Right kidney (tissue), 1 donor: ENCODE measurements around the gene CCDC167.
"Not testable (repeated sequence)": the region's sequence is repeated elsewhere in the genome, so short reads cannot be mapped to it uniquely, and the experiment has no call there.

Source experiments
- DNase-seq: peaks from one replicate; pipeline ENCODE4 v3.0.0-alpha.2; 2016

CCDC167 gene

DNA sequence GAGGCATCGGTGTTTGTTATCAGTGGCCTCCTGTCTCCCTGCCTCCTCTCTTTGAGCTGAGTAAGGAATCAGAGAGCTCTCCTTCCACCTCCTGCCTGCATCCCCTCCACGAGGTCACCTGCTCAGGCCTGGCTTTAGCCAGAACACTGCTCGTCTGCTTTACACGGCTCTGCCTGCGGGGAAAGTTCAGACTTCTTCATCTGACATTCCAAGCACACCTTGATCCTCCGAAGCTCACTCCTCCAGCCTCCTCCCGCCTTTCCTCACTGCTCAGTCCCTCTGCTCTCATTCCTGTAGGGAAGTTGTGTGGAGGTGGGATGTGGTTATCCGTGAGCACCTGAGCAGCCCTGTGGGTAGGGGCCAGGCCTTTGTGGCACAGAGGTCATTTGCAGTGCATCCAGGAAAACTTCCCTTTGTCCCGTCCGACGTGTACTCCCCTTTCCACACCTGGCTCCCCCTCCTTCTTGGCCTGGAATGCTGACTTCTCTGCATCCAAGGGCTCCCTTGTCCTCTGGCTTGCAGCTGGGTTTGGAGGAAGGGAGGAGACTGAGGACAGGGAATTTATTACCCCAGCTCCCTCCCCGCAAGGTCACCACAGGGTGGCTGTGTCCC lies 12.8 kb upstream of the CCDC167 start:
- no peak for DNase-seq

DNA sequence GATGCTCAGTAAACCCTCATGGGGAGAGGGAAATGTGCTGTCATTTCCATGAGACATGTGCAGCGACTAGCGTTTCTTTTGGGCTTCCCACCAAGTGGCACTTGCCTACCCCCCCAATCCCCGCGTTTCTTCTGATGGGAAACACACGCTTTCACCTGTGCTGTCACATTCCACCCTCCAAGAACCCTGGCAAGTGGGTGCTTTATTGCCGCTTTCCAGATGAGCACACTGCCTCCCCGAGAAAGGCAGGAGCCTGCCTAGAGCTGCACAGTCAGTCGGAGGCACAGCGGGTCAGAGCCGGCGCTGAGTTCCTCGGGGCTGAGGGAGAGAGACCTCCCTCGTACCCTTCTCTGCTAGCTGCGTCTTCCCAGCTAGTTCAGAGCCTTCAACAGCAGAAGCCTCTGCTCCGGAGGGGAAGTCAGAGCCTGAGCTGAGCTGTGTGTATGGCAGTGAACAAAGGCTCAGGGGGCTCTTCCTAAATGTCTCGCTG lies 12.3 kb upstream of the CCDC167 start:
- no peak for DNase-seq

DNA sequence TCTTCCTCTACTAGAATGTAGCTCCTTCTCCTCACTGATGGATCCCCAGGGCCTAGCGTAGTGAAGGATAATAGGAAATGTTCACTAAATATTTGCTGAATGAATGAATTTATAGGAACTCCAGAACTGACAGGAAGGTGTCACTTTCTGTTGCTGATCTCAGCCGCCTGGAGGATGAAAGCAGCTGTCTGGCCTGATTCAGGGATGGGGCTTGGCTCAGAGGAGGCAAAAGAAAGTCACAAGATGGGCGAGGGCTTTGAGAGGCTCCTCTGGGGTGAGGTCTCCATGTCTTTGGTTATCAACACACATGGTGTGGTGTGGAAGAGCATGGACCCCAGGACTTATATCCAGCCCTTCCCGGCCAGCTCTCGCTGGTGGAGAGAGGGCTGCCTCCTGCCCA lies 11.5 kb upstream of the CCDC167 start:
- DNase-seq: no peak

DNA sequence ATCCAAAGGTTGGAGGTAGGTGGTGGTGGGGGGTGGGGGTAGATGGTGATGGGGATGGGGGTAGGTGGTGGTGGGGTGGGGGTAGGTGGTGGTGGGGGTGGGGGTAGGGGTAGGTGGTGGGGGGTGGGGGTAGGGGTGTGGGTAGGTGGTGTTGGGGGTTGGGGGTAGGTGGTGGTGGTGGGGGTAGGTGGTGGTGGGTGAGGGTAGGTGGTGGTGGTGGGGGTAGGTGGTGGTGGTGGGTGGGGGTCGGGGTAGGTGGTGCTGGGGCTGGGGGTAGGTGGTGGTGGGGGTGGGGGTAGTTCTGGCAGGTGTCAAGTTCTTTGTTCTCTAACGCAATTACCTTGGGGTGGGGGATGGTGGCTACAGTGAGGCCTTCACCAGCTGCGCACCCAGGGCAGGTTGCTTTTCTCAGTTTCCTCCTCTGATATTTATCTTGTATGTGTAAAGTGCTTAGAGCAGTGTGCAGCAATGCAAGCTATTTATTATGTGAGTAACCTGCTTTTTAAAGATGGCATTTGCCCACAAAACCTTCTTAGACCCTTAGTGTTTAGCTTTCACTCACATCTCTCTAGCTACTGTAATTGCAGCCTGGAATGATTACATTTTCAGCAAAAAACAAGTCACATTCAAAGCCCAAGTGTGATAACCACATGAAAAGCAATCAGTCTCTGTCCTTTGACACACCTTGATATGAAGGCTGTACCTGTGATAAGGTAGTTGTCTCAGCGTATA lies 8.2 kb upstream of the CCDC167 start:
- no peak for DNase-seq

DNA sequence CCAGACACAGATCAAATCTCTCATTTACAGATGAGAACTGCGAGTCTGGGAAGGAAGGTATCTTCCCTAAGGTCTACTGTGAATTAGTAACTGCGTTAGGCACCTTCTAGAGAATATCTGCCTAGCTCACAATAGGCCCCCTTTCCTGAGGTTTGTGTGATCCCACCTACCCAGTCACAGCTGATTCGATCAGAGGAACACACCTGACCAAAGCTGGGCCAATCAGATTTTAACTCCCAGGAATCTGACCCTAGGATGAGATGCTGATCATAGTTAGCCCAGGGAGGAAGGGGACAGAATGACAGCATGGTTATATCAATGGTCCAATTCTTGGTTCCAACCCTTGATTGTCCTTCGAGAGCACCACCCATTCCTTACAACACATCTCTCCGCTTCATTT lies 7.4 kb upstream of the CCDC167 start:
- no peak for DNase-seq

DNA sequence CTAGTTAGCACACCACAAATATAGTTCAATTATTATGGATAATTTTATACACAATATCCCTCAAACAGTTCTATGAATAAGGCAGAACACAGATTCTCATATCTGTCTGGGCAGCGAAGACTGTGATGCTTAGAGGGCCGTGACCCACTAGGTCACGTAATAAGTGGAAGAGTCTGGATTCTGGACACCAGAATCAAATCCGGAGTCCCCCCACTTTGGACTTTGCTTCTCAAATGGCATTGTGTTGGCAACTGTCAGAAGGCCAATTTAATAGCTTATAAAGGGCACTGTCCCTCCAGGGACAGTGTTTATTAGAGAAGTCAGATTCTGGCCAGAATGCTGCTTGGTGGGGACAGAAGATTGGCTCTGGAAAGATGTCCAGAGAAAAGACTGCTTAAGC lies 6.8 kb upstream of the CCDC167 start:
- DNase-seq: no peak

DNA sequence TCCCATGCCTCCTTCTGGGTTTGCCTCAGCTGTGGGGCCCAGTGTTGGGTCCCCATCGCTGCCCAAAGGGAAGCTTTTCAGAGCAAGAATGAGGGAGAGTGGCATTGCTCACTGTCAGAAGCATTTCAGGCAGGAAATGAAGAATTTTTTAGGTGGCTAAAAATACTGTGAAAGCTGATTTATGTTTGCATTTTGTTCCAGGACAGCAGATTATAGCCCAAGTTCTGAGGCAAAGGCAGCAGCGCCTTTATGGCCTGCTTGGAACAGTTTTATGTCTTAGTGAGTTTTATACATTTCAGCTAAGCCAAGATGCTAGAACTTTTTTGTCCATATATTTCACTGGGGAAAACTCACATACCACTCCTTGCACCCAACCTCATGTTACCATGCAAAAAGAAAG lies 4.3 kb upstream of the CCDC167 start:
- no peak for DNase-seq

DNA sequence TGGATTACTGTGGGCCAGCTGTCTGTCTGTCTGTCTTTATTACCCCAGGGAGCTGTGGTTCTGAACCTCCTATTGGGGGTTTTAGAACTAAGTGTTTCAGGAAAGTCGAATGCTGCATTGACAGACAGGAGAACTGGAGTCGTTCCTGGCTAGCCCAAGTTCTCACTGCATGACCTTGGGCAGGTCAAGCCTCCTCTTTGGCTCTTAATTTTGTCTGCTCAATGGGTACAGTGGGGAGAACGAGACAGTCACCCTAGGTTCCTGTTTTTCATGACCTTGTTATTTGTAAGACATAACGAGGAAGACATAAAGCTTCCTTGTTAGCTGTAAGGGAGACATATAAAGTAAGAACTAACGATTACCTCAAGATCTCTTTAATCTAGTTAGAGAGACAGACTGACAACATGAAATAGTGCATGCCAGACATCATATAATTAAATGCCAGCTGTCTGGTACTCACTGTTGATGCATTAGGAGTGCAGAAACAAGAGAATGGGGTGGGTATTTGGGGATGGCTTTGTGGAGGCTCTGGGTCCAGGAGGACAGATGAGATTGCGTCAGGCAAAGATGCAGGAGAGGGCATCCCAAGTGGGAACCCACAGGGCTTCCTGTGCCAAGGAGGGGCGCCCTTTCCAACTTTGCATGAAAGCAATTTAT lies 3.7 kb upstream of the CCDC167 start:
- no peak for DNase-seq

DNA sequence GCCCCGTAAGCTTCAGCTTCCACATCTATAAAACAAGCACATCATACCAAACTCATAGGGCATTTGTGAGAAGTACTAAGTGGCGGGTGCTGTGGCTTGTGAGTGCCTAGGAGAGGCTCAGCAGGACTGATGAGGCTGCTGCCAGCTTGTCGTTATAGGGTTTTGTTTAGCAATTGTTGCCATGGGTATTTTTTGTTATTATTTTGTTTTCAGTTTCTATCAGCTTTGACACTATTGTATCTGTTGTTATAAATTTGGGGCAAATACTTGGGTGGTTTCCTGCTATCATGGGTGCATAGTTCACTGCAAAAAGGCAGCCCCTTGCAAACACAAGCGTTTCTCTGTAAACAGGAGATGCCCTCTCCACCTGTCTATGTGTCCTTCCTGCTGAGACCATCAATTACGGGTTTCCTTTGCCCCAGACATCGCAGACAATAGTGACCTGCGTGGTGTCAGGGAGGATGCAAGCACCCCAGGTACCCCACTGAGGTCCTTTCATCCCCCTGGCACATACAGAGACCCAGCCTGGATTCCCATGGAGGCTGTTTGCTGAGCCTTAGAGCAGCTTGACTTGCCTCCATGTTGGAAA lies 3.1 kb upstream of the CCDC167 start:
- no peak for DNase-seq

DNA sequence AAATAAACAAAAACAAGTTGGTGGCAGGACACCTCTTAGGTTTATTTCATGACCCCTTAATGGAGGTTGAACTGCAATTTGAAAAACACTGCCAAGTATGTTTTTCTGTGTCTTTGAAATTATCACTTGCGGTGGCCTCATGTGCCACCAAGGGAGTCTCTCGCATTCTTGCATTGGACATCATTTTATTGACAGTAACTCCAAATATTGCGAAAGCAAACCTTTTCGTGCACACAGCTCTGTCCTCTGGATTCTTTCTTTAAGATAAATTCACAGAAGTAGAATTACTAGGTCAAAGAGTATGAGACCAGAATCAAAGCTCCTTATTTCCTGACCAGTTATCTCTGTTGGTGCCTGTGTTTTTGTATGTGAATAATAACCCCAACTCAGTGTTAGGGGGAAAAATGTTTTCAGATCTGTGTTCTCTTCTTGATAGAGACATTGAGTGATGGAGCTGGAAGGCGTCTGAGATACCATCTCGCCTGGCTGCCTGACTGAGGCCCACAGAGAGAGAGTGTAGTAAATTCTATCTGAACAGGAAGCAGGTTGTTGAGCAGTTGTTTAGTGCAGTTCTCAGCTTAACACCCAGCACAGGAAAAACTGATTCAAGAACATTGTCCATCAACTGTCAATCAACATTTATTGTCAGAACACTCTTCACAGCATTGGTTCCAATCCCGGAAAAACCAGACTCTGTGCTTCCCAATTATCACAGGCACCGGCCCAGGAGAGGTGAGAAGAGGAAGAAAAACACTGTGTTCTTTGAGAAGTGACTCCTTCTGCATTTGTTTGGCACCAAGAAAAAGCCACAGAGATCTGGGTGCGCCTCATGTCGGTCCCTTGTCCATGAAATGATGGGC lies 2.2 kb upstream of the CCDC167 start:
- DNase-seq: no peak

DNA sequence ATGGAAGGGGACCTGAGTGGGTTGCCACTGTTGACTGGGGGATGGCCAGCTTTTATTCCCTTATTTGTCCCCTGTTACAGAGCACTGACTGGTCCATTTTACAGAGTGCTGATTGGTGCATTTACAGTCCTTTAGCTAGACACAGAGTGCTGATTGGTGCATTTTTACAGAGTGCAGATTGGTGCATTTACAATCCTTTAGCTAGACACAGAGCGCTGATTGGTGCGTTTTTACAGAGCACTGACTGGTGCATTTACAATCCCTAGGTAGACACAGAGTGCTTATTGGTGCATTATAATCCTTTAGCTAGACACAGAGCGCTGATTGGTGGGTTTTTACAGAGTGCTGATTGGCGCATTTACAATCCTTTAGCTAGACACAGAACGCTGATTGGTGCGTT lies 1.2 kb upstream of the CCDC167 start:
- DNase-seq: not testable (repeated sequence)

DNA sequence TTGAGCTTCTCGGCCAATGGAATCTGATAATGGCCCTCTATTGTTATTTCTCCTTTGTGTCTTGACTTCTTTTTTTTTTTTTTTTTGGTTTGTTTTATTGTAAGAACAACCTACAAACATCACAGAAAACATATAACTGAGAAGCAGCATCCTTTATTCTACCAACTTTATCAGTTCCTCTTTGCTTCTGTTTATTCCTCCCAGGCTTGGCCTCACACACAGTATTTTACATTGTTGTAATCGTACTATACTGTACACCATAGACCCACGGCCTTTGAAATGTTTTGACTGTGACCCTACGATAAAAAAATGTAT lies 558 bp upstream of the CCDC167 start:
- no peak for DNase-seq

DNA sequence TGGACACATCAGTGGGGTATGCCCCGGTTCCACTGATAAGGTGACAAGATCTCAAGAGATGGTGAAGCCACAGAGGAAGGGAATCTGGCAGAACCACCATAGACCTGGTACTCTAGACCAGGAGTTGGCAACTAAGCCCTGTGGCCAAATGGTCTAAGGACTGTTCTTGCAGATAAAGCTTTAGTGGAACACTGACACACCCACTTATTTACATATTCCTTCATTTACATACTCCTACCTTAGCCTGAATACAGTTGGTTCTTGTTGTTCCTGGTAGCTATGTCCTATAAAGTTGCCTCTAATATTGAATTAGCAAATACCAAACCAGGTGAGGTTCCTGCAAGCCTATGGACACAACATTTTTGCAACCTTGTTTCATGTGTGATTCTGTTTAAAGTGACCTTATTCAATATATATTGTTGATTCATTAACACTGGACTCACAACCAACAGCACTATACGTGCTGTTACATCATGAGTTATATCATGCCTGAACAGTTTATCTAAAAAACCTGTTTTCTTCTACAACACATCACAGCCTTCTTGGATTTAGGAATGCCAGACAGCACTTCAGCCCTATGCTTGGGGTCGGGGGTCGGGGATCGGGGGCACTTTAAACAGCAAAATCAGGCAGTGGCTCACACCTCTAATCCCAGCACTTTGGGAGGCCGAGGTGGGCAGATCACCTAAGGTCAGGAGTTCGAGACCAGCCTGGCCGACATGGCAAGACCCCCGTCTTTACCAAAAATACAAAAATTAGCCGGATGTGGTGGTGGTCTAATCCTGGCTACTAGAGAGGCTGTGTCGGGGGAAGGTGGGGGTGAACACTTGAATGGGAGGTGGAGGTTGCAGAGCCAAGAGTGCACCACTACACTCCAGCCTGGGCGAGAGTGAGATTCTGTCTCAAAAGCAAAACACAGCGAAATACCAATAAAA lies 2.5 kb downstream of the CCDC167 start:
- no peak for DNase-seq

DNA sequence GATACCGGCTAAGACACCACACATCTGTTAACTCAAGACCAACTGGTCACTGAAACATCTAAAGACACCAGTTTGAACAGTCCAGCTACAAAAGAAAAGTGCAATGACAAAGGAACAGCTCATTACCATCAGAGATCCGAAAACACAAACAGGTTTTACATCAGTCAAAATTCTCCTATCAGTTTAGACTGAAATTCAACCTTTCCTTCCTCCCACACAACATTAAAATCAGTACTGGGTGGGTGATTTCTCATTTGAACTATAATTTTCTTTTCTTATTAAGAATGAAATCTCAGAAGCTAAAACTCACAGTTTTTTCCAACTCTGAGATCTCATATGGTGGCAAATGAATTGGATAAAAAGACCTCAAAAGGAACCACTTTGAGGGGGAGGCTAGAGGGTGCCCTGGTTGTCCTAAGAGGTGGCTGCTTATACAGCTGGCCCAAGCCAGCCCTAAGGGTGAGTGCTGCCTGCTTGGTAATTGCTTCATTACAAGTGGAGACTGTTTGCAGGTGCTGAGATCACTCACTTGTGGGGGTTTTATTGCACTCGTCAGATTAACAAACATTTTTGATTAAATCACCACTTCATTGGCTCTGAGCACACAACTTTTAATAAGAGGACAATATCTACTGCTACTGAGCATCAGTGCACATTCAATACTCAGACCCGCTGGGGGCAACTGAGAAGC lies 4.3 kb downstream of the CCDC167 start:
- no peak for DNase-seq

DNA sequence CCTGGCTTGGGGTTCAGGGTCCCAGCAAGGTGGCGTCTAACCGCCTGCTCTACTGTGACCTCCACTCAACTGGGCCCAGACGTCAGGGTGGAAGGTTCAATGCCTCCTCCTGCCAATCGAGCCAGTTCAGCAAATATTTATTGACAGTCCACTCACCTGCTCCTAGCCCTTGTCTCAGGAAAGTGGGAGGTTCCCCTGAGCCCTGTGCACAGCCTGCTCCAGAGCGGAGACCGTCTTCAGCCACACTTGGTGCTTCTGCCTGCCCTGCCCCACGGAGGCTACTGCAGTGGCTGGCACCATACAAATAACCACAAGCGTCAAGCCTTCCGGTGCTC lies 6.1 kb downstream of the CCDC167 start:
- no peak for DNase-seq

DNA sequence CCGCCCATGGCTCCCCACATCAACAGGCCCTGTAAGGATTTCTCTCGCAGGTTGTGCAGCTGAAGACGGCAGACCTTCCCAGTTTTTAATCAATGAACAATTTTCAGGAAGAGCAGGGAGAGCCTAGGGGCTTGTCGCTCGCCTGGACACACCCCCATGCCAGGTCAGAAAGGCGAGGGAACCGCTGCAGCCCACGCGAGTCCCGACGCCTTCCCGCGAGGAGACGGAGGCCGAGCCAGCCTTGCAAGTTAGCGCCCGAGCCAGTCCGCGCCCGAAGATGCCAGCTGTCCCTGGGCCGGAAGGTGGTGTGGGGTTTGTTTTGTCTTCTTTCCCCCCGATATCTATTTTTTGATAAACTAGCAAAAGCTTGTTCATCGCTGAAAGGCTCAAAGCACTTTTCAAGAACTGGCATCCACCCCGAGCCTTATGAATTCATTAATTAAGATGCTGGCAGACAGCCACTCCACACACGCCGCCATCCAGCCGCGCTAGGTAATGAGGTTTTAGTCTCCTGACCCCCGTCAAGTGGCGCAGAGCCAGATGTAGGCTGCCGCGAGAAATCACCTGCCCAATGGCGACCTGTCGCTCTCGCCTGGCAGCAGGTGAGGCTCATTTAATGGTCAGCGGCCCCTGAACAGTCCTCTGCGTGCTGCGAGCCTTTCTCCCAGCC lies 6.6 kb downstream of the CCDC167 start:
- DNase-seq: no peak

DNA sequence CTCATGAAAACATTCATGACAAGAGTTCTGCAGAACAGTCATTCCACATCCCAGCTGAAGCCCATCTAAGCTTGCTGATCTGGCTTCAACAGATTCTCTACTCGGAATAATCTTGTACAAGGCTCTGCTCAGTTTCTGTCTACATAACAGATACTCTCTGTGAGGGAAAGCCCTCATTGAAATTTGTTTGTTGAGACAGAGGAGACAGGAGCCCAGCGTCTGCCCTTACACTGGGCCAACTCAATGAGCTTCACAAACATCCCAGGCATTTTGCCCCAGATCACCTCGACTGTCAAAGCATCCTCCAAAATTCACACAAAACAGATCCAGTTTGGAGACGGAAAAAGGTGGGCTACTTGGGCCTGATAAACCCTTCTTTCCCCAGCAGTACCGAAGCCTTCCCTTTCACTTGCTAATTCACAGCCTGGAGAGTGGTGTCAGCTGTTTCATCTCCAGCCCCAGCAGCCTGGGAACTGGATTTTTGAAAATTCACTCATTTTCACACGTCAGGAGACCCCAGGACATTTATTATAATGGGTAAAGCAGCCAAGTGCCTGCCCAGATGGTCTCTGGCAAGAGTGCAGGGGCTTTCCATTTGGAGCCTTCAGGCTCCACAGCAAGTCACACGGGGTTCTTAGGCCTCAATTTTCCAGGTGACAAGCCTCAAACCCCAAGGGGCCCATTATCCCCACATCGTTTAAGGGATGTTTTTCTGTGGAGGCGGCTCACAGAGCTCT lies 7.3 kb downstream of the CCDC167 start:
- no peak for DNase-seq

DNA sequence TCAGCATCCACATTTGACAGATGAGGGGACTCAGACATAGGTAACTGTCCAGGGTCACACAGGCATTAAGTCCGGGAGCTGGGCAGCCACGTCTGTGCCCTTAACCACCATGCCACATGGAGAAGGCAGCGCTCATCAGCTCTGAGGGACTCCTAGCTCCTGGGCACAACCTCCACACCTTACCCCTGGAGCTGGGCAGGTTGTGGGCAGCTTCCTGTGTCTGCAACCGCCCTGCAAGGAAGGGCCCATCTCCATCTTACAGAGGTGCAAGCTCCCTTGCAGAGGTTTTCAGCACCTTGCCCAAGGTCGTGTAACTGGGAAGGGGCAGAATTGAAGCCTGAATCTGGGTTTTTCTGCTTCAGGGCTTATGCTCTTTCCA lies 7.9 kb downstream of the CCDC167 start:
- DNase-seq: no peak

DNA sequence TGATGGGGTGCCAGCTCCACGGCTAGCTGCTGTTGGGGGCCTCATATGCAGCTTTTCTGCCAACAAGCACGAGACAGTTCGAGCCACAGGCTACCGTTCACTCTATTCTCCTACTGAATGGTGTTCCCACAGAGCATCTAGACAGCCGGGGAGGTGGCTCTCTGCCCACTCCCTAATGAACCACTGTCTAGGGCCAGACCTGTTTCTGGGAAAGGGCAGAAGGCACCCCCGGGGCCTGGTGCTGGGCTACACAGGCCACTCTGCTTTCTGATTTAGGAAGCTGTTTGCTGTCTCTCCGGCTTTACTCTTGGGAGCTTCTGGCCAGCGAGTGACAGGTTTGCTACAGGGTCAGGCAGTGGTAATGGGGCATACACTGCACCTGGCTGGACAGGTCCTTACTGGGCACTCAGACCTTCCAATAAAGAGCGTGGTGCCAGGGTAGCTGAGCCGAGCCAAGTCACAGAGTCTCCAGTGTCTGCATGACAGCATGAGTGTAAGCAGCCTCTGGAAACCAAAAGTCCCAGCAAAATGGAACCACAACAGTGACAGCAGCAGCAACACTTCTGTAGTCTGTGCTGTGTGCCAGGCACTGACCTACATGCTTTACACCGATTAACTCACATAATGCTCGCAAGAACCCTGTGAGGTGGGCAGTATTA lies 8.4 kb downstream of the CCDC167 start:
- no peak for DNase-seq
